GM23338 (cell line): ENCODE measurements around the gene SPATA2L.

Source experiments
- CREB1 ChIP-seq: fragments of 250-450 bp; sonication (Bioruptor Pico); IDR thresholded peaks from 2 replicates; pipeline ENCODE4 v1.5.0; 2020; ENCODE audit warnings: low read depth, mild to moderate bottlenecking, moderate library complexity
- CTCF ChIP-seq, 2 experiments: fragments of 200-600 bp in 1 of 2; sonication (generic) in 1 of 2; conservative IDR thresholded peaks; 2 replicates each; pipeline versions ENCODE4 v1.5.1 to v1.6.1; 2016 to 2017; ENCODE audit warnings: antibody characterized with exemption in 2 of 2, low read depth in 2 of 2, mild to moderate bottlenecking in 2 of 2, moderate library complexity in 1 of 2
- JUNB ChIP-seq: IDR thresholded peaks from one replicate; pipeline ENCODE4 v1.6.1; 2016; ENCODE audit warnings: antibody characterized with exemption; ENCODE audit not compliant: unreplicated experiment
- POLR2AphosphoS5 ChIP-seq: IDR thresholded peaks from 2 replicates; pipeline ENCODE4 v1.6.1; 2016; ENCODE audit warnings: antibody characterized with exemption, low read depth

- TF ChIP-seq CTCF (conservative IDR thresholded peaks at IDR 0.05; ENCODE audit: low read depth in 2 of 2) (no peak), CREB1 (CRISPR knock-in tag) (peak; percentile 37; the same call in 1 of the 2 replicates), POLR2AphosphoS5 (peak; percentile 77), JUNB (no peak)
Measured at GRCh38 chr16:89657442-89658220, 43.9 kb downstream of the SPATA2L start, which contains the start of the genes CHMP1A and SPATA33.
